ENCODE data around the gene R3HDM4. TPM values are rescaled to one million over a fixed set of nuclear protein-coding genes. Genes with fewer than 3 reads are reported as not detected.
A peak's percentile ranks its signal among the peaks of the same experiment; 100 is the strongest.

Gene R3HDM4
- total and polyA plus RNA-seq, 10 of the 15 experiments (the other 5 are each of a cell fraction or from before 2014, with no cell fraction given), result 1.3 to 65.8 (median 27.7) TPM

GRCh38 chr19:927780-928401 lies 14.9 kb upstream of the R3HDM4 start (continued):
- TF ChIP-seq HDGF (IDR thresholded peaks at IDR 0.05) (no peak), POLR2A (IDR thresholded peaks at IDR 0.05; ENCODE audit: low read depth, low read length) (no peak), BHLHE40 (IDR thresholded peaks at IDR 0.05; ENCODE audit: borderline replicate concordance in 1 of 2, low read depth in 2 of 2, low read length in 1 of 2) (no peak), GATAD2B (conservative IDR thresholded peaks at IDR 0.05; ENCODE audit: low read depth) (no peak), PBX3 (IDR thresholded peaks at IDR 0.05; ENCODE audit: insufficient replicate concordance, low read depth, low read length) (peak; percentile 66), EZH2 (IDR thresholded peaks at IDR 0.05; ENCODE audit: borderline replicate concordance, control insufficient read depth, low read depth, low read length) (no peak), RFX5 (IDR thresholded peaks at IDR 0.05; ENCODE audit: low read depth, low read length) (no peak), WRNIP1 (IDR thresholded peaks at IDR 0.05; ENCODE audit: borderline replicate concordance, low read depth, low read length) (no peak), FOXM1 (IDR thresholded peaks at IDR 0.05; ENCODE audit: low read depth, low read length) (no peak), DPF2 (IDR thresholded peaks at IDR 0.05) (0 out of 2 replicates have a peak, but pooled peaks have one; percentile 5)

GRCh38 chr19:927351-927779 lies 14.3 kb upstream of the R3HDM4 start:
- Histone ChIP-seq H3K27me3 (replicated peaks in 1 of 2; ENCODE audit: control insufficient read depth in 2 of 2, insufficient read depth in 2 of 2, low read length in 1 of 2) (no peaks in the 10 kb centered on the region), H3K4me1 (ENCODE audit: control insufficient read depth, insufficient read depth, low read length) (peaks cover 16% of the 10 kb centered on the region), H3K9me3 (replicated peaks; ENCODE audit: control insufficient read depth, insufficient read depth, low read length) (no peaks in the 10 kb centered on the region), H3K9ac (ENCODE audit: control insufficient read depth, insufficient read depth, low read length) (peak overlapping the region; percentile 56; the same call in 1 of the 2 replicates), H4K20me1 (ENCODE audit: control insufficient read depth, insufficient read depth) (no peaks in the 10 kb centered on the region), H3K36me3 (ENCODE audit: control insufficient read depth in 2 of 2, insufficient read depth in 2 of 2, low read length in 1 of 2) (peaks cover 4 to 6% of the 10 kb centered on the region in 2 experiments; a peak in 3 of 4 replicates), H2AFZ (ENCODE audit: control insufficient read depth, low read depth, low read length) (no peak overlapping the region), H3K79me2 (ENCODE audit: control insufficient read depth, insufficient read depth, low read length) (peaks cover 55% of the 10 kb centered on the region), H3K4me3 (peak overlapping the region; percentile 99), H3K4me2 (ENCODE audit: control insufficient read depth, insufficient read depth) (peak overlapping the region; percentile 84), H3K27ac (ENCODE audit: control insufficient read depth, insufficient read depth) (peak overlapping the region; percentile 96)
- ChIA-PET RAD21 (ENCODE audit: unreplicated experiment) (interaction anchor here (1.0 kb wide), 1 partner anchor 56 kb away, joined by 3 read pairs; no protein-coding TSS in a partner anchor), CTCF (interaction anchor here (0.6 kb wide), 1 partner anchor 56 kb away, joined by 3 read pairs; no protein-coding TSS in a partner anchor), POLR2A (interaction anchor here (0.8 to 1.1 kb wide), 2 partner anchors 9 to 54 kb away, joined by 3 to 5 read pairs; no protein-coding TSS in a partner anchor), SMC1A (ENCODE audit: uncharacterized antibody, unreplicated experiment) (no interaction called here)
- no peak for FAIRE-seq
- intact Hi-C loops (cut with micrococcal nuclease; ENCODE audit: unreplicated experiment), result loop anchor here (10.0 kb wide), 1 partner anchor 317 kb away; the partner anchor contains the start of genes ATP5F1D and MIDN
- BruUV-seq (replicated peaks), result no TSS peak
- in situ Hi-C loops (cut with MboI), result no loop called here
- DNase-seq (ENCODE audit: low read depth, low spot score), result no peak
- 0% methylated on average over 7 of the region's 15 CpGs for WGBS (ENCODE audit: insufficient coverage, insufficient replicate concordance, low lambda C conversion rate, missing lambda C conversion rate)
- no peak for ATAC-seq
- TF ChIP-seq POLR2A (IDR thresholded peaks at IDR 0.05; ENCODE audit: low read depth, low read length) (0 out of 2 replicates have a peak, but pooled peaks have one; percentile 10), DPF2 (IDR thresholded peaks at IDR 0.05) (0 out of 2 replicates have a peak, but pooled peaks have one; percentile 5), NFIC (IDR thresholded peaks at IDR 0.05; ENCODE audit: low read depth, low read length) (no peak), STAT3 (IDR thresholded peaks at IDR 0.05; ENCODE audit: low read depth, low read length) (no peak), SMAD5 (IDR thresholded peaks at IDR 0.05; ENCODE audit: low read depth) (no peak), RFX5 (IDR thresholded peaks at IDR 0.05; ENCODE audit: low read depth, low read length) (no peak), SMARCA5 (IDR thresholded peaks at IDR 0.05) (no peak), USF2 (IDR thresholded peaks at IDR 0.05; ENCODE audit: borderline replicate concordance, low read depth, low read length) (no peak), ZNF207 (IDR thresholded peaks at IDR 0.05; ENCODE audit: borderline replicate concordance) (no peak), CHD4 (IDR thresholded peaks at IDR 0.05) (no peak), CHD2 (IDR thresholded peaks at IDR 0.05; ENCODE audit: borderline replicate concordance, low read depth, low read length) (0 out of 2 replicates have a peak, but pooled peaks have one; percentile 48), HDGF (IDR thresholded peaks at IDR 0.05) (no peak), ZNF622 (IDR thresholded peaks at IDR 0.05) (no peak)

Measured in GM12878 (cell line).